ENCODE measurements around the gene CGAS. TPM values are rescaled to one million over a fixed set of nuclear protein-coding genes. Genes with fewer than 3 reads are reported as not detected.
"Not testable (repeated sequence)": the region's sequence is repeated elsewhere in the genome, so short reads cannot be mapped to it uniquely, and the experiment has no call there.

The CGAS gene
- total RNA-seq, 3 donors from 2014 or later, result 2.4 to 5.4 (median 3.1) TPM

DNA sequence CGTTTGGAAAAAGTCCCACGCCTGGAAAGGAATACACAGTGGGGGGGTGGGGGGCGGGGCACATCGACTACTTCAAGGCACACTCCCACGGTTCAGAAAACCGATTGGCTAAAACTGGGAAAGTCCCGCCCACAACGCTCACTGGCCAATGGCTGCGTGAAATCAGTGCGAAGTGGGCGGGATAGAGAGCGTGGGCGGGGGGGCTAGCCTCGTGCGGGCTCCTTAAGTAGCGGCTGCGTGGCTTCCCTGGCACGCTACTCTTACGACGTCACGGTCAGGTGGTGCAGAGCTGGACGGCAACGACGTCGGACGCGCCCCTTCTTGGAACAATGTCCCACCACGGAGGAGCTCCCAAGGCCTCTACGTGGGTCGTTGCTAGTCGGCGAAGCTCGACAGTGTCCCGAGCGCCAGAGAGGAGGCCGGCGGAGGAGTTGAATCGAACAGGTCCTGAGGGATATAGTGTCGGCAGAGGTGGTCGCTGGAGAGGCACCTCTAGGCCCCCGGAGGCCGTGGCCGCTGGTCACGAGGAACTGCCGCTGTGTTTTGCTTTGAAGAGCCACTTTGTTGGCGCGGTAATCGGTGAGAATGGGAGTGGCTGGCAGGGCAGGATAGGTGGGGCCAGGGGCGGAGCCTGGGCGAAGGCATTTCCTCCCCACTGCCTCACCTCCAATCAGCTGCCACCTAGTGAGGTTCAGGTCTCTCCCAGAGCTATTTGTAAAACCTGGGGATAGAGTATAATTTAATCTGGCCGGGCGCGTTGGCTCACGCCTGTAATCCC, 57.3 kb downstream of the CGAS start, which contains the start of gene DDX43:
Gene DDX43 (plus strand): TSS at position 252 of the 778 bp plus-strand sequence. CDS start 78 bp downstream, at position 330.
- Histone ChIP-seq H3K36me3 (ENCODE audit: low read depth) (no peaks in the 10 kb centered on the region), H3K9me3 (no peaks in the 10 kb centered on the region), H3K4me3 (no peak within 1 kb of the TSS), H3K4me1 (ENCODE audit: low read depth) (no peaks in the 10 kb centered on the region)
- intact Hi-C loops (cut with DNase I, micrococcal nuclease), result no loop called here
- ATAC-seq (peak; percentile 70), DNase-seq (peak; percentile 34 to 76 (median 64))
- TF ChIP-seq, protein P1, sequence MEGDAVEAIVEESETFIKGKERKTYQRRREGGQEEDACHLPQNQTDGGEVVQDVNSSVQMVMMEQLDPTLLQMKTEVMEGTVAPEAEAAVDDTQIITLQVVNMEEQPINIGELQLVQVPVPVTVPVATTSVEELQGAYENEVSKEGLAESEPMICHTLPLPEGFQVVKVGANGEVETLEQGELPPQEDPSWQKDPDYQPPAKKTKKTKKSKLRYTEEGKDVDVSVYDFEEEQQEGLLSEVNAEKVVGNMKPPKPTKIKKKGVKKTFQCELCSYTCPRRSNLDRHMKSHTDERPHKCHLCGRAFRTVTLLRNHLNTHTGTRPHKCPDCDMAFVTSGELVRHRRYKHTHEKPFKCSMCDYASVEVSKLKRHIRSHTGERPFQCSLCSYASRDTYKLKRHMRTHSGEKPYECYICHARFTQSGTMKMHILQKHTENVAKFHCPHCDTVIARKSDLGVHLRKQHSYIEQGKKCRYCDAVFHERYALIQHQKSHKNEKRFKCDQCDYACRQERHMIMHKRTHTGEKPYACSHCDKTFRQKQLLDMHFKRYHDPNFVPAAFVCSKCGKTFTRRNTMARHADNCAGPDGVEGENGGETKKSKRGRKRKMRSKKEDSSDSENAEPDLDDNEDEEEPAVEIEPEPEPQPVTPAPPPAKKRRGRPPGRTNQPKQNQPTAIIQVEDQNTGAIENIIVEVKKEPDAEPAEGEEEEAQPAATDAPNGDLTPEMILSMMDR (IDR thresholded peaks at IDR 0.05), result no peak

DNA sequence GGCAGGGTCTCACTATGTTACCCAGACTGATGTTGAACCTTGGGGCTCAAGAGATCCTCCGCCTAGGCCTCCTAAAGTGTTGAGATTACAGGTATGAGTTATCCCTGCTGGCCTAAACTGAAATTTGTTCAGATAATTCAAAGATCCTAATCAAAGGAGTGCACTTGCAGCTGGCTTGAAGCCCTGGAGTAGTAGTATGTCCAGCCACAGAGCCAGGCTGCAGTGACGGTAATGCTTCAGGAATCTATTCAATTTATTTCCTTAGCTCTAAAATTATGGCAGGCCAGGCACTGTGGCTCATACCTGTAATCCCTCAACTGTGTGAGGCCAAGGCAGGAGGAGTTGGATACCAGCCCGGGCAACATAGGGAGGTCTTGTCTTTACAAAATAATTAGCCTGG, 58.8 kb downstream of the CGAS start:
- TF ChIP-seq, protein P1 (IDR thresholded peaks at IDR 0.05), result no peak
- intact Hi-C loops (cut with DNase I, micrococcal nuclease), result no loop called here
- peaks cover 2% of the 10 kb centered on the region for H3K4me1 ChIP-seq (ENCODE audit: low read depth)
- no peak overlapping the region for H3K4me3 ChIP-seq
- ATAC-seq (no peak), DNase-seq (no peak)
- no peaks in the 10 kb centered on the region for H3K9me3 ChIP-seq
- H3K36me3 ChIP-seq (ENCODE audit: low read depth), result no peaks in the 10 kb centered on the region

DNA sequence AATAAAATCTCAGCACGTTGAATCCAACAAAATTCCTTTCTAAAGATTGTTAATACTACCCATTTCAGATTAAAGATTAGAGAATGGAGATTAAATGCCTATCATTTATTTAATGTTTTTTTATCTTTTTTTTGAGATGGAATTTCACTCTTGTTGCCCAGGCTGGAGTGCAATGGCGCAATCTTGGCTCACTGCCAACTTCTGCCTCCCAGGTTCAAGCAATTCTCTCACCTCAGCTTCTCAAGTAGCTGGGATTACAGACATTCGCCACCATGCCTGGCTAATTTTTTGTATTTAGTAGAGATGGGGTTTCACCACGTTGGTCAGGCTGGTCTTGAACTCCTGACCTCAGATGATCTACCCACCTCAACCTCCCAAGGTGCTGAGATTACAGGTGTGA, 59.9 kb downstream of the CGAS start:
- DNase-seq; intact Hi-C loops (cut with DNase I, micrococcal nuclease); H3K4me1 ChIP-seq (ENCODE audit: low read depth); H3K36me3 ChIP-seq (ENCODE audit: low read depth); ATAC-seq; H3K9me3 ChIP-seq; H3K4me3 ChIP-seq: not testable (repeated sequence)

- TF ChIP-seq, protein P1 (IDR thresholded peaks at IDR 0.05), result no peak
- Histone ChIP-seq H3K36me3 (ENCODE audit: low read depth) (no peaks in the 10 kb centered on the region), H3K4me1 (ENCODE audit: low read depth) (peaks cover 2% of the 10 kb centered on the region), H3K4me3 (no peak overlapping the region), H3K9me3 (no peaks in the 10 kb centered on the region)
- intact Hi-C loops (cut with DNase I, micrococcal nuclease), result no loop called here
- ATAC-seq, result no peak
- DNase-seq, result no peak
Observed at GRCh38 chr6:73391675-73392074, 60.4 kb downstream of the CGAS start.

DNA sequence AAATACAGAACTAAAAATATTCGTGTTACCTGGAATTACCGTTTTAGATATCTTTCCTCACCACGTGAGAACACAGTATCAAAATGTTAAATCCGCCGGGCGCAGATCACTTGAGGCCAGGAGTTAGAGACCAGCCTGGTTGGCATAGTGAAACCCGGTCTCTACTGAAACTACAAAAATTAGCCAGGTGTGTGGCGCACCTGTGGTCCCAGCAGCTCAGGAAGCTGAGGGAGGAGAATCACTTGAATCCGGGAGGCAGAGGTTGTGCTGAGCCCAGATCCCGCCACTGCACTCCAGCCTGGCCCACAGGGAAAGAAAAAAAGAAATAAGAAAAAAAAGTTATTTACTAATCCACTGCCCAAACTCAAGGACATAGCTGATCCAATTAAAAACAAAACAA, 62.2 kb downstream of the CGAS start:
- DNase-seq, result no peak
- no peak for ATAC-seq

More for the DNA sequence above, 62.2 kb downstream of the CGAS start:
- Histone ChIP-seq H3K36me3 (ENCODE audit: low read depth) (no peaks in the 10 kb centered on the region), H3K9me3 (no peaks in the 10 kb centered on the region), H3K4me1 (ENCODE audit: low read depth) (peaks cover 2% of the 10 kb centered on the region), H3K4me3 (no peak overlapping the region)
- TF ChIP-seq, protein P1 (IDR thresholded peaks at IDR 0.05), result no peak
- intact Hi-C loops (cut with DNase I, micrococcal nuclease), result no loop called here

Measured in mucosa of descending colon (tissue), 3 donors.